Testis (tissue), 3 donors: Measurements from ENCODE around the gene MAP3K20. TPM values are rescaled to one million over a fixed set of nuclear protein-coding genes. Genes with fewer than 3 reads are reported as not detected.

ENCODE experiments used
- DNase-seq: peaks from one replicate; pipeline ENCODE4 v3.0.0-alpha.2; 2019
- H3K27ac ChIP-seq, 2 donors: fragments of 200-600 bp; sonication (generic); one replicate each; pipeline ENCODE4 v1.5.1; 2019
- H3K27me3 ChIP-seq: fragments of 200-600 bp; sonication (generic); one replicate; pipeline ENCODE4 v1.5.1; 2019
- H3K36me3 ChIP-seq: fragments of 200-600 bp; sonication (generic); one replicate; pipeline ENCODE4 v1.5.1; 2017; ENCODE audit warnings: low read depth; ENCODE audit errors: missing control alignments
- H3K4me1 ChIP-seq: fragments of 200-600 bp; sonication (generic); one replicate; pipeline ENCODE4 v1.5.1; 2019
- H3K4me3 ChIP-seq, 2 donors: fragments of 200-600 bp; sonication (generic); one replicate each; pipeline ENCODE4 v1.5.1; 2017 to 2019
- H3K9me3 ChIP-seq: fragments of 200-600 bp; sonication (generic); one replicate; pipeline ENCODE4 v1.5.1; 2017
- CTCF ChIP-seq, 3 experiments: fragments of 450-650 bp in 2 of 3; fragments of 200-600 bp in 1 of 3; sonication (generic) in 1 of 3; IDR thresholded peaks; one replicate each; pipeline ENCODE4 v1.5.1; 2016 to 2019; ENCODE audit warnings: antibody characterized with exemption in 3 of 3, mild to moderate bottlenecking in 2 of 3, moderate library complexity in 1 of 3
- POLR2A ChIP-seq: fragments of 450-650 bp; IDR thresholded peaks from one replicate; pipeline ENCODE4 v1.6.1; 2017; ENCODE audit warnings: antibody characterized with exemption, mild to moderate bottlenecking, moderate library complexity
- WGBS, 2 donors: methylation state at CpG; one replicate each; pipeline ENCODE4 v1.1.5; 2018; 5-methylcytosine and 5-hydroxymethylcytosine counted together
- intact Hi-C: fragments of 100-400 bp; cut with DNase I; formaldehyde crosslinking; loops from one replicate; pipeline ENCODE4 v1.15.1; 2023; ENCODE audit warnings: low total_unique reads
- polyA plus RNA-seq: library from polyadenylated mRNA; stranded (reverse); fragments of 350-450 nt; fragmentation: Illumina TruSeq; extraction: RNeasy Lipid Tissue Mini Kit (QIAGEN cat#74804); gene quantifications from one replicate; pipeline ENCODE4 v1.2.3, GENCODE V29; 2014; ENCODE audit warnings: low read depth, low replicate concordance; ENCODE audit not compliant: insufficient read depth
- total RNA-seq, 2 donors: library from RNA; depleted of rRNA; stranded (reverse); fragments of >200 nt; gene quantifications; one replicate each; pipeline ENCODE4 v1.2.3, GENCODE V29; 2016

MAP3K20 gene
- total and polyA plus RNA-seq, 3 donors from 2014 or later, result 20.7 to 30.8 (median 25.3) TPM

GRCh38 chr2:173288561-173288960 is 212.9 kb downstream of the MAP3K20 start:
- WGBS, 2 donors, result 87 to 94% methylated on average over 3 of the region's 3 CpGs
- DNase-seq, result no peak
- H3K36me3 ChIP-seq, result no peaks in the 10 kb centered on the region
- intact Hi-C loops, result no loop called here
- TF ChIP-seq CTCF (IDR thresholded peaks at IDR 0.05), result no peak
- no peak for TF ChIP-seq POLR2A
- peak overlapping the region; percentile 53 to 82 for H3K27ac ChIP-seq
- H3K9me3 ChIP-seq, result no peaks in the 10 kb centered on the region
- H3K4me1 ChIP-seq, result no peaks in the 10 kb centered on the region
- no peaks in the 10 kb centered on the region for H3K27me3 ChIP-seq
- no peak overlapping the region for H3K4me3 ChIP-seq

- TF ChIP-seq POLR2A, result no peak
- no peak for TF ChIP-seq CTCF (IDR thresholded peaks at IDR 0.05)
- DNase-seq, result no peak
- WGBS, 2 donors, result 69 to 72% methylated on average over 2 of the region's 2 CpGs
- Histone ChIP-seq H3K4me1 (no peaks in the 10 kb centered on the region), H3K9me3 (no peaks in the 10 kb centered on the region), H3K4me3 (no peak overlapping the region), H3K27ac (no peak overlapping the region), H3K36me3 (no peaks in the 10 kb centered on the region), H3K27me3 (no peaks in the 10 kb centered on the region)
- intact Hi-C loops, result no loop called here
Observed at GRCh38 chr2:173290046-173290445, 214.4 kb downstream of the MAP3K20 start.

GRCh38 chr2:173290518-173290917 is 214.9 kb downstream of the MAP3K20 start:
- Histone ChIP-seq H3K27ac (no peak overlapping the region), H3K4me1 (no peaks in the 10 kb centered on the region), H3K27me3 (no peaks in the 10 kb centered on the region), H3K4me3 (no peak overlapping the region), H3K36me3 (no peaks in the 10 kb centered on the region), H3K9me3 (no peaks in the 10 kb centered on the region)
- 92 to 93% methylated on average over 6 of the region's 6 CpGs for WGBS, 2 donors
- DNase-seq, result no peak
- no peak for TF ChIP-seq CTCF (IDR thresholded peaks at IDR 0.05)
- TF ChIP-seq POLR2A, result no peak
- intact Hi-C loops, result no loop called here

GRCh38 chr2:173291412-173291811 is 215.8 kb downstream of the MAP3K20 start:
- H3K36me3 ChIP-seq, result no peaks in the 10 kb centered on the region
- no peaks in the 10 kb centered on the region for H3K9me3 ChIP-seq
- no peak overlapping the region for H3K27ac ChIP-seq
- H3K4me3 ChIP-seq, result no peak overlapping the region
- no peak for TF ChIP-seq POLR2A
- no peak for TF ChIP-seq CTCF (IDR thresholded peaks at IDR 0.05)
- DNase-seq, result no peak
- H3K4me1 ChIP-seq, result no peaks in the 10 kb centered on the region
- H3K27me3 ChIP-seq, result no peaks in the 10 kb centered on the region
- intact Hi-C loops, result no loop called here
- 71 to 88% methylated on average over 3 to 4 of the region's 4 CpGs for WGBS, 2 donors

- H3K4me3 ChIP-seq, result no peak overlapping the region
- no peaks in the 10 kb centered on the region for H3K9me3 ChIP-seq
- intact Hi-C loops, result no loop called here
- no peak for DNase-seq
- WGBS, 2 donors, result 94 to 98% methylated on average over 2 of the region's 2 CpGs
- H3K4me1 ChIP-seq, result no peaks in the 10 kb centered on the region
- no peaks in the 10 kb centered on the region for H3K36me3 ChIP-seq
- TF ChIP-seq POLR2A (no peak), CTCF (IDR thresholded peaks at IDR 0.05) (no peak)
- H3K27ac ChIP-seq, result no peak overlapping the region
- H3K27me3 ChIP-seq, result no peaks in the 10 kb centered on the region
Observed at GRCh38 chr2:173296235-173296634, 220.6 kb downstream of the MAP3K20 start.
